Parathyroid adenoma (tissue), 2 donors: ENCODE data around the gene UNC13B.

Source experiments
- H2AFZ ChIP-seq: fragments of 300-600 bp; sonication (generic); one replicate; pipeline ENCODE4 v1.7.0; 2017; ENCODE audit warnings: antibody characterized with exemption, mild to moderate bottlenecking
- H3K27ac ChIP-seq: fragments of 300-600 bp; sonication (generic); one replicate; pipeline ENCODE4 v1.7.0; 2017
- H3K27me3 ChIP-seq: fragments of 300-600 bp; sonication (generic); one replicate; pipeline ENCODE4 v1.7.0; 2017; ENCODE audit warnings: low read length; ENCODE audit not compliant: control insufficient read depth, insufficient read depth
- H3K36me3 ChIP-seq: fragments of 300-600 bp; sonication (generic); one replicate; pipeline ENCODE4 v1.7.0; 2017; ENCODE audit warnings: low read length; ENCODE audit not compliant: control insufficient read depth, insufficient read depth
- H3K4me1 ChIP-seq: fragments of 300-600 bp; sonication (generic); one replicate; pipeline ENCODE4 v1.7.0; 2017; ENCODE audit warnings: control low read depth
- H3K4me2 ChIP-seq: fragments of 300-600 bp; sonication (generic); one replicate; pipeline ENCODE4 v1.7.0; 2017; ENCODE audit warnings: low read length
- H3K4me3 ChIP-seq: fragments of 300-600 bp; sonication (generic); one replicate; pipeline ENCODE4 v1.7.0; 2017; ENCODE audit warnings: low read depth, low read length
- H3K79me2 ChIP-seq: fragments of 300-600 bp; sonication (generic); one replicate; pipeline ENCODE4 v1.7.0; 2017; ENCODE audit warnings: control low read depth
- H3K9ac ChIP-seq: fragments of 300-600 bp; sonication (generic); one replicate; pipeline ENCODE4 v1.7.0; 2017; ENCODE audit warnings: mild to moderate bottlenecking
- H3K9me3 ChIP-seq: fragments of 300-600 bp; sonication (generic); one replicate; pipeline ENCODE4 v1.7.0; 2017; ENCODE audit warnings: low read length; ENCODE audit not compliant: control insufficient read depth
- TF ChIP-seq, protein P1 (sequence below): fragments of 300-600 bp; sonication (generic); IDR thresholded peaks from one replicate; pipeline ENCODE4 v1.7.0; 2017; ENCODE audit warnings: antibody characterized with exemption, mild to moderate bottlenecking
- donor health status: primary hyperparathyroidism.

Gene UNC13B

GRCh38 chr9:35350212-35350611, 188.4 kb downstream of the UNC13B start:
- no peaks in the 10 kb centered on the region for H3K4me1 ChIP-seq
- no peaks in the 10 kb centered on the region for H3K36me3 ChIP-seq
- H2AFZ ChIP-seq = no peak overlapping the region
- no peak overlapping the region for H3K4me3 ChIP-seq
- TF ChIP-seq, protein P1, sequence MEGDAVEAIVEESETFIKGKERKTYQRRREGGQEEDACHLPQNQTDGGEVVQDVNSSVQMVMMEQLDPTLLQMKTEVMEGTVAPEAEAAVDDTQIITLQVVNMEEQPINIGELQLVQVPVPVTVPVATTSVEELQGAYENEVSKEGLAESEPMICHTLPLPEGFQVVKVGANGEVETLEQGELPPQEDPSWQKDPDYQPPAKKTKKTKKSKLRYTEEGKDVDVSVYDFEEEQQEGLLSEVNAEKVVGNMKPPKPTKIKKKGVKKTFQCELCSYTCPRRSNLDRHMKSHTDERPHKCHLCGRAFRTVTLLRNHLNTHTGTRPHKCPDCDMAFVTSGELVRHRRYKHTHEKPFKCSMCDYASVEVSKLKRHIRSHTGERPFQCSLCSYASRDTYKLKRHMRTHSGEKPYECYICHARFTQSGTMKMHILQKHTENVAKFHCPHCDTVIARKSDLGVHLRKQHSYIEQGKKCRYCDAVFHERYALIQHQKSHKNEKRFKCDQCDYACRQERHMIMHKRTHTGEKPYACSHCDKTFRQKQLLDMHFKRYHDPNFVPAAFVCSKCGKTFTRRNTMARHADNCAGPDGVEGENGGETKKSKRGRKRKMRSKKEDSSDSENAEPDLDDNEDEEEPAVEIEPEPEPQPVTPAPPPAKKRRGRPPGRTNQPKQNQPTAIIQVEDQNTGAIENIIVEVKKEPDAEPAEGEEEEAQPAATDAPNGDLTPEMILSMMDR = no peak
- no peaks in the 10 kb centered on the region for H3K79me2 ChIP-seq
- H3K9ac ChIP-seq = no peak overlapping the region
- H3K27ac ChIP-seq = no peak overlapping the region
- H3K9me3 ChIP-seq = no peaks in the 10 kb centered on the region
- H3K27me3 ChIP-seq = no peaks in the 10 kb centered on the region
- no peak overlapping the region for H3K4me2 ChIP-seq

DNA sequence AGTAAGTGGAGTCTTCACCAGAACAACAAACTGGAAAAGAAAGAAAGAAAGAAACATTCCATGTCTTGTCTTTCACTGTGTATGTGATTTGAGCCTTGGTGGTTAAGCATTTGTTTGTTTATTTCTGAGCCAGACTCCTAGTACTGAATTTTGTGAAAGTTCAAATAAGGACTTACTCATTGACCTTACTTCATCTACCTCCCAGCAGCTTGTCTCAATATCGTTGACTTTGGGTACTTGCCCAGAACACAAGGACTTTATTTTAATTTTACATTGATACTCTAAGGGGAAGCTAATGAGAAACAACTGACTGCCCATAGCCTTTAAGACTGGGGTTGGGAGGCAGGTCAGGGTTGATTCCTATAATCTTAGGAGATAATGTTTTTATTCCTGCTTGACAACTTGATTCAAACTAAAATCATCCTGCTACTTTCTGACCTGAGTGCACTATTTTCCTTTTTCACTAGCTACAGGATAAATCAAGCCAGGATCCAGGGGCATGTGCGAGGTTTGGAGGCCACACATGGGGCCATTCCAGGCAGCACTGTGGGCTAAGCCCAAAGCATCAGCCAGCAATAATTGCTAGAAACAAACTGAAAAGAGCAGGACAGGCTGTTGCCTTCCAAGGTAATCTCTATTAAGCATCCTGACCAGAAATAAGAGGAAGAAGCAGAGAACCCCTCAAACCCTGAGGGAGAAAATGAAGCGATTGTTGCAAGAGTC, 189.2 kb downstream of the UNC13B start:
- Histone ChIP-seq H3K27ac (no peak overlapping the region), H3K4me3 (no peak overlapping the region), H3K9ac (no peak overlapping the region), H3K4me2 (no peak overlapping the region), H3K36me3 (no peaks in the 10 kb centered on the region), H3K4me1 (no peaks in the 10 kb centered on the region), H3K27me3 (no peaks in the 10 kb centered on the region), H3K79me2 (no peaks in the 10 kb centered on the region), H3K9me3 (no peaks in the 10 kb centered on the region), H2AFZ (no peak overlapping the region)
- TF ChIP-seq, protein P1 = no peak

DNA sequence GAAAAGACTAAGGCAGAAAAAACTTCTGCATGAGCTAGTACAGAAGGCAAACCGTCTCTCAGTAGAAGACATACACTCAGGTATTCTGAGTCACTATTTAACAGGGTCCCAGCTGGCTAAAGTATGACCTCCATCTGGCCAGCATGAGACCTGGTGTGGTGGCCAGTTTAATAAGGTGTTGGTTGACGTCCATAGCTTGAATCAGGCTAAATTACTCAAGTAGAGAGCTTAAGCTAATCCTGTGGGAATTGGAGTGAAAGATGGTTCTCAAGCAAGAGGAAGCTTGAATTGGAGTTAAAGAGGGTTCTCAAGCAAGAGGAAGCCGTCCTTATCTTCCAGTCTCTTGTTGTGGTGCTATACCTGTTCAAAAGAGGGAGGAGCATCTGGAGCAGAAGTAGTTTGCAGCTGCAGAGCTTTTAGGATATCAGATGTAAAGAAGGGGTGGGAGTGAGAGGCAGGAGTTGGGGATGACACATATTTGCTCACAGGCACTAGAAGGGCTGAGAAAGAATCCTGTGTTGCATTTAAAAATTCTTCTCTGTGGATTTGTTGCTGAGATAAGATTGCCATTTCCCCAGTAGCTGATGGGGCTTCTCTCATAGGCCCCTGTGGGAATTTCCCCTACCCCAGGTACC, 192.0 kb downstream of the UNC13B start:
- Histone ChIP-seq H3K4me1 (no peaks in the 10 kb centered on the region), H3K9me3 (no peaks in the 10 kb centered on the region), H3K27ac (no peak overlapping the region), H3K27me3 (no peaks in the 10 kb centered on the region), H3K9ac (no peak overlapping the region), H3K79me2 (no peaks in the 10 kb centered on the region), H2AFZ (no peak overlapping the region), H3K4me3 (no peak overlapping the region), H3K4me2 (no peak overlapping the region), H3K36me3 (no peaks in the 10 kb centered on the region)
- TF ChIP-seq, protein P1 = no peak

DNA sequence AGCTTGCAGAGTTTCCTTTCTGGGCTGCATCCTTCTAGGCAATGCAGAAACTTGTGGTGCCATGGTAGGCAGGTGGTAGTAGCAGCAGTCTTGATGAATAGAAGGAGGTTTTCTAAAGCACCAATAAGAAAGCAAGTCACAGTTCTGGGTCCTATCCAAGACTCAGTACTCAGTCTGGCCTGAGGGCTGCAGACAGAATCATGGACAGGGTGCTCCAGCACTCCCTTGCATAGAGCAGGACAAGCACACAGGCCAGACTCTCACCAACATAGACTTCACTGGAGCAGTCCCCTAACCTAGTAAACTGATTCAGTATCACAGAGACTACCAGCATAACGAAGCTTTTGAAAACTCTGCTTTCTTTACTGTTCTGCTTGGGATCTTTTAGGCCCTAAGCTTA, 194.1 kb downstream of the UNC13B start:
- no peaks in the 10 kb centered on the region for H3K4me1 ChIP-seq
- no peaks in the 10 kb centered on the region for H3K79me2 ChIP-seq
- H3K27ac ChIP-seq = no peak overlapping the region
- H3K9ac ChIP-seq = no peak overlapping the region
- H3K4me3 ChIP-seq = no peak overlapping the region
- no peaks in the 10 kb centered on the region for H3K27me3 ChIP-seq
- TF ChIP-seq, protein P1 = no peak
- H2AFZ ChIP-seq = no peak overlapping the region
- H3K9me3 ChIP-seq = no peaks in the 10 kb centered on the region
- H3K36me3 ChIP-seq = no peaks in the 10 kb centered on the region
- H3K4me2 ChIP-seq = no peak overlapping the region

DNA sequence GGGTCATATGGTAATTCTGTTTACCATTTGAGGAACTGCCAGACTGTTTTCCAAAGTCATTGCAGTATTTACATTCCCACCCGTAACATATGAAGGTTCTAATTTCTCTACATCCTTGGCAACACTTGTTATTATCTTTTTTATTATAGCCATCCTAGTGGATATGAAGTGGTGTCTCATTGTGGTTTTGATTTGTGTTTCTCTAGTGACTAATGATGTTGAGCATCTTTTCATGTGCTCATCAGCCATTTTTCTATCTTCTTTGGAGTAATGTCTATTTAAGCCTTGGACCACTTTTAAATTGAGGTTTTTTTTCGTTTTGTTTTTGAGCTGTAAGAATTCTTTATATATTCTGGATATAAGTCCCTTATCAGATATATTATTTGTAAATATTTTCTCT, 195.3 kb downstream of the UNC13B start:
- TF ChIP-seq, protein P1 = no peak
- no peaks in the 10 kb centered on the region for H3K4me1 ChIP-seq
- no peaks in the 10 kb centered on the region for H3K27me3 ChIP-seq
- no peaks in the 10 kb centered on the region for H3K36me3 ChIP-seq
- no peaks in the 10 kb centered on the region for H3K79me2 ChIP-seq
- no peaks in the 10 kb centered on the region for H3K9me3 ChIP-seq
- H3K4me2 ChIP-seq = no peak overlapping the region
- H3K4me3 ChIP-seq = no peak overlapping the region
- H2AFZ ChIP-seq = no peak overlapping the region
- H3K27ac ChIP-seq = no peak overlapping the region
- H3K9ac ChIP-seq = no peak overlapping the region
